K562 (cell line): ENCODE results near the gene FAM219B. TPM values are rescaled to one million over a fixed set of nuclear protein-coding genes. Genes with fewer than 3 reads are reported as not detected.

Experiments used
- ATF1 ChIP-seq, 2 experiments: fragments of 450-650 bp in 1 of 2; IDR thresholded peaks; 2 replicates each; pipeline ENCODE4 v1.6.1; 2016; ENCODE audit warnings: missing compliant biosample characterization in 1 of 2, missing genetic modification characterization in 1 of 2
- C11orf30 ChIP-seq: fragments of 450-650 bp; IDR thresholded peaks from 2 replicates; pipeline ENCODE4 v1.6.1; 2016; ENCODE audit warnings: low read depth, mild to moderate bottlenecking
- CAMTA2 ChIP-seq: fragments of 250-450 bp; sonication (Bioruptor Pico); conservative IDR thresholded peaks from 2 replicates; pipeline ENCODE4 v1.5.1; 2022
- HLTF ChIP-seq: fragments of 450-650 bp; IDR thresholded peaks from 2 replicates; pipeline ENCODE4 v1.6.1; 2016
- KDM5B ChIP-seq: fragments of 200-600 bp; sonication (generic); IDR thresholded peaks from 2 replicates; pipeline ENCODE4 v1.6.1; 2012; ENCODE audit warnings: low read depth, mild to moderate bottlenecking, moderate library complexity, low read length, control low read depth, inconsistent platforms; ENCODE audit not compliant: insufficient replicate concordance
- NCOA2 ChIP-seq, 2 experiments: fragments of 450-650 bp; IDR thresholded peaks; 2 replicates each; pipeline ENCODE4 v1.6.1; 2018; ENCODE audit warnings: mild to moderate bottlenecking in 2 of 2, moderate library complexity in 1 of 2; ENCODE audit not compliant: partially characterized antibody in 2 of 2
- RB1 ChIP-seq: fragments of 450-650 bp; IDR thresholded peaks from 2 replicates; pipeline ENCODE4 v1.6.1; 2017; ENCODE audit warnings: low read depth, mild to moderate bottlenecking
- RBM15 ChIP-seq: fragments of 200-400 bp; formaldehyde crosslinking; IDR thresholded peaks from 2 replicates; pipeline ENCODE4 v1.6.1; 2018; ENCODE audit warnings: mild to moderate bottlenecking, low read length, moderate library complexity; ENCODE audit not compliant: insufficient read depth
- SAFB ChIP-seq: fragments of 200-400 bp; formaldehyde crosslinking; IDR thresholded peaks from 2 replicates; pipeline ENCODE4 v1.6.1; 2017; ENCODE audit warnings: low read depth, low read length, borderline replicate concordance
- SOX6 ChIP-seq: fragments of 450-650 bp; IDR thresholded peaks from 2 replicates; pipeline ENCODE4 v1.6.1; 2014; ENCODE audit warnings: mild to moderate bottlenecking
- SREBF2 ChIP-seq: sonication (generic); formaldehyde crosslinking; IDR thresholded peaks from 2 replicates; pipeline ENCODE4 v1.4.0; 2020; ENCODE audit warnings: mild to moderate bottlenecking, missing genetic modification reagents
- SRF ChIP-seq, 2 experiments: fragments of 250-450, 450-650 bp in 1 of 2; sonication (Bioruptor Pico) in 1 of 2; sonication (generic) in 1 of 2; formaldehyde crosslinking; IDR thresholded peaks; 2 replicates each; pipeline versions ENCODE4 v1.5.0 to v1.5.1; 2020 to 2022; ENCODE audit warnings: mild to moderate bottlenecking in 1 of 2, missing genetic modification reagents in 1 of 2
- XRCC3 ChIP-seq: fragments of 450-650 bp; IDR thresholded peaks from 2 replicates; pipeline ENCODE4 v1.6.1; 2017; ENCODE audit warnings: mild to moderate bottlenecking, moderate library complexity
- polyA plus RNA-seq, 8 experiments: library from polyadenylated mRNA; depleted of rRNA in 4 of 8; stranded (reverse) in 5 of 8; unstranded in 3 of 8; fragments of >200 nt; fragmentation: Nextera tagmentation in 2 of 8; fragmentation: Illumina TruSeq in 1 of 8; extraction: Ambion mirVana in 2 of 8; extraction: Trizol in 1 of 8; gene quantifications; 2 replicates each; pipeline versions ENCODE4 v1.2.1 to v1.2.3, GENCODE V29; 2011 to 2014; ENCODE audit warnings: inconsistent platforms in 1 of 8, missing spikeins in 1 of 8
- total RNA-seq, 7 experiments: library from RNA; depleted of rRNA in 6 of 7; stranded (reverse); fragments of >200 nt in 6 of 7; fragmentation: Illumina TruSeq in 2 of 7; extraction: Trizol in 2 of 7; gene quantifications; 2 replicates each; pipeline versions ENCODE4 v1.2.1 to v1.2.3, GENCODE V29; 2011 to 2021; ENCODE audit warnings: low replicate concordance in 1 of 7
- TF ChIP-seq, protein P1 (sequence below): fragments of 200-400 bp; formaldehyde crosslinking; IDR thresholded peaks from 2 replicates; pipeline ENCODE4 v1.6.1; 2017; ENCODE audit warnings: mild to moderate bottlenecking, low read depth, low read length, moderate library complexity
- TF ChIP-seq, protein P2 (sequence below): sonication (generic); formaldehyde crosslinking; IDR thresholded peaks from 2 replicates; pipeline ENCODE4 v1.9.0; 2022; ENCODE audit warnings: mild to moderate bottlenecking, missing genetic modification reagents
- TF ChIP-seq, protein P3 (sequence below): IDR thresholded peaks from 2 replicates; pipeline ENCODE4 v1.6.1; 2011; ENCODE audit not compliant: insufficient read length; ENCODE audit errors: extremely low read depth
- TF ChIP-seq, protein P4 (sequence below), 2 experiments: fragments of 450-650 bp; IDR thresholded peaks; 2 replicates each; pipeline ENCODE4 v1.6.1; 2018; ENCODE audit warnings: mild to moderate bottlenecking in 2 of 2, low read depth in 1 of 2; ENCODE audit not compliant: partially characterized antibody in 2 of 2
- TF ChIP-seq, protein P5 (sequence below): fragments of 450-650 bp; formaldehyde crosslinking; IDR thresholded peaks from 2 replicates; pipeline ENCODE4 v1.4.0; 2020; ENCODE audit warnings: mild to moderate bottlenecking, moderate library complexity

The FAM219B gene
- total and polyA plus RNA-seq, 9 of the 15 experiments (the other 6 are each of a cell fraction or from before 2014, with no cell fraction given) = 6.8 to 50.4 (median 29.4) TPM

DNA sequence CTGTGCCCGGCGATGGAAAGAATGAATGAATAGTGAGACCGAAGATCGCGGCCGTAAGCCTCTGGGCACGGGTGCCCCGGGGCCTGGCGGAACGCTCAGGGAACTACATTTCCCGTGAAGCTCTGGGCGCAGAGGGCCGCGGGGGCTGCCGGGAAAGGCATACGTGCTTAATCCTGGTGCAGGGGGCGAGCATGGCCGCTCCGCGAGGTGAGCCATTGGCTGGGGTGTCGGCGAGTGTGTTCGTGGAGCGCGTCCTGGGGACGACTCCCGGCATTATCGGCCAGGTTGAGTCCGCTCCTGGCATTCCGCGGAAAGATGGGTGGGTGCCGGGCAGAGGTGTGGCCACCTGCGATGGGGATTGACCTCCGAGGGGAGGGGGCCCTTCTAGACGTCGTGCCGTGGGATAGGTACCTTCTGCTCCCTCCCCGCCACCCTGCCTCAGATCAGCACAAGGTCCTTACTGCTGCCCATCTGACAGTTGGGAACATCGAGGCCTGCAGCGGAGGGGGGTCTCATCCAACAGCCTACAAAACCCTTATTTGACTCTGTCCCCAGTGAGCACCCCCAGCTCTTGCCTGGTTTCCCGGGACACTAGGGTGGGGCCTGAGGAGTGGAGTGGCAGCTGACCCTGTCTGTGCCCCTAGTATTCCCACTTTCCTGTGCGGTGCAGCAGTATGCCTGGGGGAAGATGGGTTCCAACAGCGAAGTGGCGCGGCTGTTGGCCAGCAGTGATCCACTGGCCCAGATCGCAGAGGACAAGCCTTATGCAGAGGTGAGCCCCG is 16.6 kb downstream of the FAM219B start, which contains the start of gene MPI (continued):
- TF ChIP-seq, protein P1, sequence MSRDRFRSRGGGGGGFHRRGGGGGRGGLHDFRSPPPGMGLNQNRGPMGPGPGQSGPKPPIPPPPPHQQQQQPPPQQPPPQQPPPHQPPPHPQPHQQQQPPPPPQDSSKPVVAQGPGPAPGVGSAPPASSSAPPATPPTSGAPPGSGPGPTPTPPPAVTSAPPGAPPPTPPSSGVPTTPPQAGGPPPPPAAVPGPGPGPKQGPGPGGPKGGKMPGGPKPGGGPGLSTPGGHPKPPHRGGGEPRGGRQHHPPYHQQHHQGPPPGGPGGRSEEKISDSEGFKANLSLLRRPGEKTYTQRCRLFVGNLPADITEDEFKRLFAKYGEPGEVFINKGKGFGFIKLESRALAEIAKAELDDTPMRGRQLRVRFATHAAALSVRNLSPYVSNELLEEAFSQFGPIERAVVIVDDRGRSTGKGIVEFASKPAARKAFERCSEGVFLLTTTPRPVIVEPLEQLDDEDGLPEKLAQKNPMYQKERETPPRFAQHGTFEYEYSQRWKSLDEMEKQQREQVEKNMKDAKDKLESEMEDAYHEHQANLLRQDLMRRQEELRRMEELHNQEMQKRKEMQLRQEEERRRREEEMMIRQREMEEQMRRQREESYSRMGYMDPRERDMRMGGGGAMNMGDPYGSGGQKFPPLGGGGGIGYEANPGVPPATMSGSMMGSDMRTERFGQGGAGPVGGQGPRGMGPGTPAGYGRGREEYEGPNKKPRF = no peak
- TF ChIP-seq ATF1 (CRISPR knock-in tag; IDR thresholded peaks at IDR 0.05) (no peak), ATF1 (tag; IDR thresholded peaks at IDR 0.05) (peak; percentile 94), SREBF2 (no peak), HLTF (no peak), C11orf30 (no peak), RBM15 (no peak), CAMTA2 (CRISPR knock-in tag) (no peak), KDM5B (peak; percentile 99), SAFB (no peak), SRF (CRISPR knock-in tag; IDR thresholded peaks at IDR 0.05) (peak in 1 of 2 experiments; percentile 16; a peak in 1 of 4 replicates), XRCC3 (no peak), SOX6 (no peak), NCOA2 (IDR thresholded peaks at IDR 0.05; ENCODE audit: partially characterized antibody in 2 of 2) (no peak), RB1 (peak; percentile 51; the same call in 1 of the 2 replicates)
- TF ChIP-seq, protein P2, sequence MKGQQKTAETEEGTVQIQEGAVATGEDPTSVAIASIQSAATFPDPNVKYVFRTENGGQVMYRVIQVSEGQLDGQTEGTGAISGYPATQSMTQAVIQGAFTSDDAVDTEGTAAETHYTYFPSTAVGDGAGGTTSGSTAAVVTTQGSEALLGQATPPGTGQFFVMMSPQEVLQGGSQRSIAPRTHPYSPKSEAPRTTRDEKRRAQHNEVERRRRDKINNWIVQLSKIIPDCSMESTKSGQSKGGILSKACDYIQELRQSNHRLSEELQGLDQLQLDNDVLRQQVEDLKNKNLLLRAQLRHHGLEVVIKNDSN (CRISPR knock-in tag) = peak; percentile 33; the same call in 1 of the 2 replicates
- TF ChIP-seq, protein P3, sequence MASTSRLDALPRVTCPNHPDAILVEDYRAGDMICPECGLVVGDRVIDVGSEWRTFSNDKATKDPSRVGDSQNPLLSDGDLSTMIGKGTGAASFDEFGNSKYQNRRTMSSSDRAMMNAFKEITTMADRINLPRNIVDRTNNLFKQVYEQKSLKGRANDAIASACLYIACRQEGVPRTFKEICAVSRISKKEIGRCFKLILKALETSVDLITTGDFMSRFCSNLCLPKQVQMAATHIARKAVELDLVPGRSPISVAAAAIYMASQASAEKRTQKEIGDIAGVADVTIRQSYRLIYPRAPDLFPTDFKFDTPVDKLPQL = no peak
- TF ChIP-seq, protein P4, sequence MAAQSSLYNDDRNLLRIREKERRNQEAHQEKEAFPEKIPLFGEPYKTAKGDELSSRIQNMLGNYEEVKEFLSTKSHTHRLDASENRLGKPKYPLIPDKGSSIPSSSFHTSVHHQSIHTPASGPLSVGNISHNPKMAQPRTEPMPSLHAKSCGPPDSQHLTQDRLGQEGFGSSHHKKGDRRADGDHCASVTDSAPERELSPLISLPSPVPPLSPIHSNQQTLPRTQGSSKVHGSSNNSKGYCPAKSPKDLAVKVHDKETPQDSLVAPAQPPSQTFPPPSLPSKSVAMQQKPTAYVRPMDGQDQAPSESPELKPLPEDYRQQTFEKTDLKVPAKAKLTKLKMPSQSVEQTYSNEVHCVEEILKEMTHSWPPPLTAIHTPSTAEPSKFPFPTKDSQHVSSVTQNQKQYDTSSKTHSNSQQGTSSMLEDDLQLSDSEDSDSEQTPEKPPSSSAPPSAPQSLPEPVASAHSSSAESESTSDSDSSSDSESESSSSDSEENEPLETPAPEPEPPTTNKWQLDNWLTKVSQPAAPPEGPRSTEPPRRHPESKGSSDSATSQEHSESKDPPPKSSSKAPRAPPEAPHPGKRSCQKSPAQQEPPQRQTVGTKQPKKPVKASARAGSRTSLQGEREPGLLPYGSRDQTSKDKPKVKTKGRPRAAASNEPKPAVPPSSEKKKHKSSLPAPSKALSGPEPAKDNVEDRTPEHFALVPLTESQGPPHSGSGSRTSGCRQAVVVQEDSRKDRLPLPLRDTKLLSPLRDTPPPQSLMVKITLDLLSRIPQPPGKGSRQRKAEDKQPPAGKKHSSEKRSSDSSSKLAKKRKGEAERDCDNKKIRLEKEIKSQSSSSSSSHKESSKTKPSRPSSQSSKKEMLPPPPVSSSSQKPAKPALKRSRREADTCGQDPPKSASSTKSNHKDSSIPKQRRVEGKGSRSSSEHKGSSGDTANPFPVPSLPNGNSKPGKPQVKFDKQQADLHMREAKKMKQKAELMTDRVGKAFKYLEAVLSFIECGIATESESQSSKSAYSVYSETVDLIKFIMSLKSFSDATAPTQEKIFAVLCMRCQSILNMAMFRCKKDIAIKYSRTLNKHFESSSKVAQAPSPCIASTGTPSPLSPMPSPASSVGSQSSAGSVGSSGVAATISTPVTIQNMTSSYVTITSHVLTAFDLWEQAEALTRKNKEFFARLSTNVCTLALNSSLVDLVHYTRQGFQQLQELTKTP (IDR thresholded peaks at IDR 0.05; ENCODE audit: low read depth in 1 of 2, partially characterized antibody in 2 of 2) = peak; percentile 48 to 98
- TF ChIP-seq, protein P5, sequence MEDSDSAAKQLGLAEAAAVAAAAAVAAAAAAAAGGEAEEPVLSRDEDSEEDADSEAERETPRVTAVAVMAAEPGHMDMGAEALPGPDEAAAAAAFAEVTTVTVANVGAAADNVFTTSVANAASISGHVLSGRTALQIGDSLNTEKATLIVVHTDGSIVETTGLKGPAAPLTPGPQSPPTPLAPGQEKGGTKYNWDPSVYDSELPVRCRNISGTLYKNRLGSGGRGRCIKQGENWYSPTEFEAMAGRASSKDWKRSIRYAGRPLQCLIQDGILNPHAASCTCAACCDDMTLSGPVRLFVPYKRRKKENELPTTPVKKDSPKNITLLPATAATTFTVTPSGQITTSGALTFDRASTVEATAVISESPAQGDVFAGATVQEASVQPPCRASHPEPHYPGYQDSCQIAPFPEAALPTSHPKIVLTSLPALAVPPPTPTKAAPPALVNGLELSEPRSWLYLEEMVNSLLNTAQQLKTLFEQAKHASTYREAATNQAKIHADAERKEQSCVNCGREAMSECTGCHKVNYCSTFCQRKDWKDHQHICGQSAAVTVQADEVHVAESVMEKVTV = no peak
